Stimulated activated CD4-positive, alpha-beta T cell treated with anti-CD3 and anti-CD28 coated beads, Interleukin-12 subunit alpha, Interleukin-12 subunit beta, amount 100 ng/mL, for 24 hours (primary cell): ENCODE data around the gene PABPN1L.

ENCODE experiments used
- DNase-seq, 2 experiments: peaks; one replicate each; pipeline ENCODE4 v3.0.0-alpha.2; 2020; ENCODE audit warnings: low read depth in 2 of 2

Gene PABPN1L

DNA sequence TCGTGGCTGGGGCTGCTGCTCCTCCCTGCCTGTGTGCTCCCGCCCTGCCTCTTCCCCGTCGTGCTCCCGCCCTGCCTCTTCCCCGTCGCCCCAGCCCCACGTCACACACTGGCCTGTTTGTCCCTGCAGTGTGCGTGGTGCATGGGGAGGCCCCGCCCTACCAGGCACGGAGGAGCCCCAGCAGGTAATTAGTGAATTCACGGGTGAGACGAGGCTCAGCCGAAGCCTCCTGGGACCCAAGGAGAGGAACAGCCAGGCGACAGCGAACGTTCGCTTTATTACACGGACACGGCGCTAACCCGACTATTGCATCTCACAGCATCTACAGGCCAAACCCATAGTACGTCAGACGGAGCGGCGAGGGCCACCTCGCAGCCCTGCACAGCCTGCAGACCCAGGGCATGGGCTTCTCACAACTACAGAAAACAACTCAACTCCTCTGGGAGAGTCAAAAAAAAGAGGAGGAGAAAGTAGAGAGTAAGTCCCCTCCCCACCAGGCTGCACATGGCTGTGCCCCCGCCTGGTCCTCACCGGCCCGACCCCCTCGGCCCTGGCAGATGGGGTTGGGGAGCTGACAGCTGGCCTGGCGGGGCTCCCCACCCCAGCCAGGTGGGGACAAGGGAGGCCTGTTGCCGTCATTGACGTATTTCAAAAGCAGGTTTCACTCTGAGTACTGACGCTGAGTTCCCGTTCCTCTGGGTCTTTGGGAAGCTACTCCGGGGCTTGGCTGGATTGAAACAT is 4.3 kb upstream of the PABPN1L start:
- DNase-seq = no peak

DNA sequence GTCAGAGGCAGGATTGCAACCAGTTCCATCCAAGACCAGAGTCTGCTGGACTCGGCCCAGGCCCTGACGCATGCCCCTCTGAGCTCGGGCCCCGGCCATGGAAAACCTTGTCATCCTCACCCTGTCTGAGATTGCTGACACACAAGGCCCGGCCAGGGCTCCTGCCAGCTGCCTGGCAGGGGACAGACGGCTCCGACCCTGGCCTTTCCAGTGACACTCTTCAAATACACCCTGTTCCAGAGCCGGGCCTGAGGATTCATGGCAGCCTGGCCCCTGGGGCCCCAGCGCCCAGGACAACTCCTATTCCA is 3.2 kb upstream of the PABPN1L start:
- DNase-seq = no peak

- DNase-seq = no peak
These were observed 2.7 kb upstream of the PABPN1L start for GRCh38 chr16:88868974-88869672.

DNA sequence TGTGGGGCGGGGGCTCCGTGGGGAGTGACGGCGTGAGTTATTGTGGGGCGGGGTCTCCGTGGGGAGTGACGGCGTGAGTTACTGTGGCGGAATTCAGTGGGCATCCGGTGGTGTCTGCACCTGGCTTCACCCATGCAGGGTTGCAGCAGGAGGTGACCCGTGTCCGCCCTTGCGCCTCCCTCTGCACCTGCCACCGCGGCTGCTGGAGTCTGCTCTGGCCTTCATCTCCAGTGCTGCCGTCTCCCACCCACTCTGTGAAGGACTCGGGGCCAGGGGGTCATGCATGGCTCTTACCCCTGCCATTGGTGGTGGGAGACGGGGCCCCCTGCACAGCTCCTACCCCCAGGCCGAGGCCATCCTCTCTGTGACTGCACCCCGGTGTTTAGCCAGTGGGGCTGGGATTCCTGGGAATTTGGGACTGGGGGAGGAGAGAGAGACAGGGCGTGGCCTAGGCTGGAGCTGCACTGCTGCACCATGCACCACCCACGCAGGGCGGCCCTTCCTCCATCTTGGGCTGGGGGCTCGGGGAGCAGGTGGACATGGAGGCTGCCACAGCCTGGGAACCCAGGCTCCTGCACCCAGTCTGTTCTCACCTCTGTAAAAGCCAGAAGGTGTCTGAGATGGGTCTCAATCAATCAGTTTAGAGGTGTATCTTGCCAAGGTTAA is 1.3 kb upstream of the PABPN1L start:
- no peak for DNase-seq

DNA sequence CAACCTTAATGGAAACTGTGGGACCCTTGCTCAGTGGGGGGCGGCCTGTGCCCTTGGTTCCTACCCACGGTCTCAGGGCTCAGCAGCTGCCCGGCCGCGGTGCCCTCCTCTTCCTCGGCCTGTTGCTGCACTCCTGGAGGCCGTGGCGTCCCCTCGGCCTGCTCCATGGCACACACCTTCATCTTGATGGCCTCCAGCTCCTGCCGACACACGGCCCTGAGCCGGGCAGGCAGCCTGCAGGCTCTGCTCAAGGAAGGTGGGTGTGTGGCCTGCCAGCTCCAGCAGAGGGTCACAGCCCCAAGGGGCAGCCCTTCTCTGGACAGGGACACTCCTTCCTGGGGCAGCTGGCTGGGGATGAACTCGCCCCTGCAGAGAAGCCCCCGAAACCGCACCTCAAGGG is 718 bp downstream of the PABPN1L start:
- no peak for DNase-seq

DNA sequence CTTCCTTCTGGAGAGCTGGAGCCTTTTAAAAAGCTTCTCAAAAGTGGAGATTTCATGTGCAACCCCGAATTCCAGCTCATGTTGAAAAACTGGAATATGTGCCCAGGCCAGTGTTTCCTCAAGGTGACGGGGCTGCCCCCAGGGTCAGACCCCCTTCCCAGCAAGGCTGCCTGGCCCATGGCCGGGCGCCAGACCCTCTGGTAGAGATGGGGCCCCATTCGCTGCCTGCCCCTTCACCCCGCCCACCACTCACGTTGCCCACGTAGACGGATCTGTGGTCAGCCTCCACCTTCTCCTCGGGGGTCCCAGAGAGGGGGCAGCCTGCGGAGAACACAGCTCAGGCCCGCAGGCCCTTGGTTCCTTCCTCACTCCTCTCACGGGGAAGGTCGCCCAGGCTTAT is 1.1 kb downstream of the PABPN1L start:
- DNase-seq = no peak

GRCh38 chr16:88864521-88864920 is 1.9 kb downstream of the PABPN1L start:
- DNase-seq = no peak

DNA sequence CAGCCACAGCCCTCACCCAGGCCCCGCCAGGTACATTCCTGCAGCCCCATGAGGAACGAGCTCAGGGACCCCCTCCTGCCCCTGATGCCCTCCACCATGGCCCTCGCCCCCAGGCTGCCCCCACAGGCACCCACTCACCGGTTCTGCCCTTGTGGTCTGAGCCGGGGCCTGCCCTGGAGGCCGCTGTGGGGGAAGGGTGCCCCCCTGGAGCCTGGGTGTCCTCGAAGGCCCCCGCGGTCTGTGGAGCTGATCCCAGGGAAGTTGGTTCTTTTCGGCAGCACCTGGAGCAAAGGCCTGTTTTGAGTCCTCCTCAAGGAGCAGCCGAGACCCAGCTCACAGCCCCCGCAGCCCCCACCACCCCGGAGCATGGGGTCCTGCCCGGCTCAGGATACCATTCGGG is 2.4 kb downstream of the PABPN1L start:
- DNase-seq = no peak

- DNase-seq = no peak
These were observed 3.0 kb downstream of the PABPN1L start for GRCh38 chr16:88863426-88863825.

DNA sequence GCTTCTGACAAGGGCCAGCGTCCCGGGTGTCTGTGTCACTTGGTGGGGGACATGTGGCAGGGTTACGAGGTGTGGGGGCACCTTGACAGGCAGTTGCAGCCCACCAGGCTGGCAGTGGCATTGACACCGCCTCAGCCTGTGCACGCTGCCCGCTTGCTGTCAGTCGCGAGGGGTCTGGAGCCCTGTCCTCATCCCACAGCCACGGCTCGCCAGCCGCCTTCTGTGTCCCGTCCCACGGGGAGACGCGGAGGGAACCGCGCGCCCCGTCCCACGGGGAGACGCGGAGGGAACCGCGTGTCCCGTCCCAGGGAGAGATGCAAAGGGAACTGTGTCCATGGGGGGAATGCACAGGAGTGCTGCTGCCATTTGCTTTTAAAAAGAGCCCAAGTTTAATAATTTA is 3.5 kb downstream of the PABPN1L start:
- no peak for DNase-seq

DNA sequence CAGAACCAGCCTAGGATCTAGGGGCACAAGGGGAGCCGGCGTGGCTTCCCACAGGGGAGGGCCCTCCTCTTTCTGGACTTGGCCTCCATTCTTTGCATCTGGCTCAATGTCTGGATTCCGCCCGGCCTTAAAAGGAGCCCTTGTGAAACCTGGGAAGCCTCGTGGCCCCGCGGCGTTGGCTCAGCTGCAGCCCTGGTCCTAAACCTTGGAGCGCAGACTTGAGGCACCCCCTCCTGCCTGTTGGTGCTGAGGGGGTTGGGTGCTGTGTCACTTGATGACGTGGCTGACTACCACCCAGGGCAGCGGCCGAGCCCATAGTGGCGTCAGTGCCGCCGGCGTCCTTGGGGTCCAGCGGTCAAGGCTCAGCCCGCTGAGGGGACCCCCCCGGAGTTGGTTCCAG is 5.1 kb downstream of the PABPN1L start:
- DNase-seq = no peak

DNA sequence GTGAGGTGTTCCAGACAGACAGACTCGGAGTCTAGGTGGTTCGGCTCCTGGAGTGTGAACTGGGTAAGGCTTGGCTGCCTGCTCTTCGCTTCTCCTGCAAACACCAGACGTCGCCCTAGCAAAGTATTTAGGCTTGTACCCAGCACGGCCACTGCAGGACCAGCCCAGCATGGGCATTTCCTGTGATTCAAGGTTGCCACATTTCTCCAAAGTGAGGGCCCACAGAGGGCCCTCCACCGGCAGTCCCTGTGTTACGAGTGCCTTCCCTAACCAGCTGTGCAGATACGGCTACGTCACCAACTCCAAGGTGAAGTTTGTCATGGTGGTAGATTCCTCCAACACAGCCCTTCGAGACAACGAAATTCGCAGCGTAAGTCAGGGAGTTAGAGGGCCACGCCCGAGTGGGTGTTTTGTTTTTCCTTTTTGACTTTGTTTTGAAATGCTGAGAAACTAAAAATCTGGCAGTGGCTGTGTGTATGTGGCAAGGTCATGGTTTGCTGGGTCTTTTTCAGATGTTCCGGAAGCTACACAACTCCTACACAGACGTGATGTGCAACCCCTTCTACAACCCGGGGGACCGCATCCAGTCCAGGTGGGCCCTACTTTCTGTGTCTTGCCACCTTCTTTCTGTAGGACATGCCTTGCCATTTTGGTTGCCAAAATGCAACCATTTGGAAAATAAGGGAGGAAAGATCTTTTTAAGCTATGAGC is 6.9 kb downstream of the PABPN1L start:
- no peak for DNase-seq

GRCh38 chr16:88857728-88858339 is 8.6 kb downstream of the PABPN1L start:
- peak; percentile 45 to 70 for DNase-seq

DNA sequence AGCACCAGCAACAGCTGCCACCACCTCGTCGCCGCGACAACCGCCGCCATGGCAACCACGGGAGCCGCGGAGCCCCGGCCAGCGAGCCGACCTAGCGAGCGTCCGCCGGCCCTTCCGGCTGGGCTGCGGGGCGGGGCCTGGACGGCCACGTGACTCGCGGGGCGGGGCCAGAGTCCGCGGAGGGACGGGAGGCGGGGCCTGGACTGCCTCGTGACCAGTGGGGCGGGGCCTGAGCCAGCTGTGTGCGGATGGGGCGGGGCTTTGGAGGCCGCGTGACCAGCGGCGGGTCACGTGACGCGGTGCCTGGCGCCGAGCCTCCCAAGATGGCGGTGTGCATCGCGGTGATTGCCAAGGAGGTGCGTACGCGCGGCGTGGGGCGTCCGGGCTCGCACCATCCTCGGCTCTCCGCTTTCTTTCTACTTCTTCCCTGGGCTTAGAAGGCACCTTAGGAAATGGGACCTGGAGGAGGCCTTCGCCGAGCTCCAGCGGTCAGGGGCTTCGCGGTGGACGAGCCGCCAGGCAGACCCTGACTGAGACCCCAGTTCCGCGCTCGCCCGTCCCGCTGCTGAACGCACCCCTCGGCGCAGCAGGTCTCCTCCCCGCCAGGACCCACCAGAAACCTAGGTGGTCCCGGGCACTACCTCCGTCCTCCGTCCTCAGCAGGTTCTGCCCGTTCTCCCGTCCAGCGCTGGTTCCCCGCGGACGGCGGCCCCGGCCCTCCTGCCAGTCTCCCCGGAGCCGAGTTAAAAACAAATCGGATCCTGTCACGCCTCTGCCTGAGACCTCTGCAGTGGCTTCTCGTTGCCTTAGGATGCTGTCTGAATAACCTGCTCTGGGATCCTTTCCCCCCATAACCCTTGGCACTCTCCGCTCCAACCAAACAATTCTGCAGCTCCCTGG is 9.4 kb downstream of the PABPN1L start, which contains the start of the genes GALNS and TRAPPC2L:
Gene GALNS, minus strand, starts transcription at position 120 of the 900 bp plus-strand sequence. Its CDS starts 70 bp downstream, at position 50.
Gene TRAPPC2L, plus strand, starts transcription at position 300 of the 900 bp plus-strand sequence. Its CDS starts 24 bp downstream, at position 324.
- DNase-seq = peak; percentile 97 to 99

GRCh38 chr16:88856122-88856827 is 10.2 kb downstream of the PABPN1L start:
- no peak for DNase-seq

- DNase-seq = no peak
These were observed 10.7 kb downstream of the PABPN1L start for GRCh38 chr16:88855736-88856121.

DNA sequence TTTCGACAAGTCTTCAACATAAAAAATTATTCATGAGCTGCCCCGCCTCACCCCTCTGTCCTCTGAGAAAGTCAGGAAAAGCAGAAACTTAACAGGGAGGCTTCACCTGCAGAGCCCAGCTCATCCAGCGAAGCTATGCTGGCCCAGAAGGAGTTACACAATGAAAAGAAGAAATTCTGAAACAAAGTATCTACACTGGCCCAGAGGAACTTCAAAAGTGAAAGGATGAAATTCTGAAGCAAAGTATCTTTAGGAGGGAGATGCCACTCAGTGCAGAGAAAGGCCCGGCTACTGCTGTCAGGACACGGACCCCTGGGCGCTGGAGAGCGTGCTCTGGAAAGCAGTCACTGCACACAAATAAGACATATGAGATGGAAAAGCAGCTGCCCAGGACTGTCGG is 11.3 kb downstream of the PABPN1L start:
- no peak for DNase-seq

- no peak for DNase-seq
These were observed 12.0 kb downstream of the PABPN1L start for GRCh38 chr16:88854306-88855111.

DNA sequence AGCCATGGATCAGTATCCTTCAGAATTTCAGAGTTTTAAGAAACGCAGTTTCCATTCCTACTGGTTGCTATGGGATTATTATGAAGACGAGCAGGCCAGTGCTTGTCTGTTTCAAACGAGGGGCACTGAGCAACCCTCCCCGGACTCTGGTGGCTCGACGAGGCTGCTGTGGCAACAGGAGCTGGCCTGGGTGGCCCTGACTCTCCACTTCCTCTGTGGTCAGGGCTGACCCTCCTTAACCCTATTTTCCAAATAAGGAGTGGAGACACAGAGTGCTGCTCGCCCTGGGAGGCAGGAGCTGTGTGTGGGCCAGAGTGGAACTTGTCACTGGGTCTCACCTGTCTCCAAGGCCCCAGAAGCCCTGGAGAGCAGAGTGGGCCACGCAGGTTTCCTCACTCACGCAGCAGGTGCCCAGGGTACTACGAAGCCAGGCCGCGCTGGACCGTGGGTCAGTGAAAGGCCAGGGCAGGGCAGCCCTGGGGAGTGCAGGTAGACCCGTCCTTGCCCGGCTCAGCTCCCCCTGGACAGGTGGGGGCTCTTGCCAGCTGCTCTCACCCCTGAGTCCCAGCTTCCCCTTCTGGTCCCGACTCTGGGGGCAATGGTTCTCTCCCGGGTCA is 13.0 kb downstream of the PABPN1L start:
- no peak for DNase-seq
